HEK293T (cell line): ENCODE data around the gene RMP24.

Source experiments
- FOXA1 ChIP-seq: fragments of 450-650 bp; IDR thresholded peaks from 2 replicates; pipeline ENCODE4 v1.6.1; 2016; ENCODE audit warnings: mild to moderate bottlenecking
- HDGF ChIP-seq: fragments of 450-650 bp; IDR thresholded peaks from 2 replicates; pipeline ENCODE4 v1.6.1; 2017; ENCODE audit warnings: antibody characterized with exemption, borderline replicate concordance
- TARDBP ChIP-seq: fragments of 450-650 bp; IDR thresholded peaks from 2 replicates; pipeline ENCODE4 v1.6.1; 2016

- TF ChIP-seq FOXA1 (no peak), HDGF (no peak), TARDBP (no peak)
These were observed 8.2 kb upstream of the RMP24 start for GRCh38 chr18:35964319-35964718.
